Osteocyte (in vitro differentiated cells): ENCODE measurements around the gene SYPL2. TPM values are rescaled to one million over a fixed set of nuclear protein-coding genes. Genes with fewer than 3 reads are reported as not detected.

Experiments used
- DNase-seq: peaks from one replicate; pipeline ENCODE4 v3.0.0; 2021; ENCODE audit warnings: mixed read lengths; ENCODE audit not compliant: unreplicated experiment; ENCODE audit errors: extremely low spot score
- H3K27ac Mint-ChIP-seq: one replicate; pipeline ENCODE4 v1.8.0; 2021; ENCODE audit warnings: mild to moderate bottlenecking, mixed read lengths; ENCODE audit not compliant: unreplicated experiment
- H3K27me3 Mint-ChIP-seq: one replicate; pipeline ENCODE4 v1.8.0; 2021; ENCODE audit warnings: mixed read lengths; ENCODE audit not compliant: unreplicated experiment
- H3K36me3 Mint-ChIP-seq: one replicate; pipeline ENCODE4 v1.8.0; 2021; ENCODE audit warnings: mixed read lengths; ENCODE audit not compliant: unreplicated experiment
- H3K4me1 Mint-ChIP-seq: one replicate; pipeline ENCODE4 v1.8.0; 2021; ENCODE audit warnings: mixed read lengths; ENCODE audit not compliant: unreplicated experiment
- H3K4me3 Mint-ChIP-seq: one replicate; pipeline ENCODE4 v1.8.0; 2021; ENCODE audit warnings: mild to moderate bottlenecking, moderate library complexity, mixed read lengths; ENCODE audit not compliant: unreplicated experiment
- H3K9me3 Mint-ChIP-seq: one replicate; pipeline ENCODE4 v1.8.0; 2021; ENCODE audit warnings: mixed read lengths; ENCODE audit not compliant: unreplicated experiment
- total RNA-seq: library from RNA; stranded (reverse); gene quantifications from 2 replicates; pipeline ENCODE4 v1.2.1, GENCODE V29; 2021
- TF ChIP-seq, protein P1 (sequence below): fragments of 200-600 bp; sonication (generic); IDR thresholded peaks from 2 replicates; pipeline ENCODE4 v1.5.0; 2021; ENCODE audit warnings: antibody characterized with exemption, mild to moderate bottlenecking, moderate library complexity

The SYPL2 gene
- total RNA-seq, 1 donor from 2014 or later, result 0.59 TPM

DNA sequence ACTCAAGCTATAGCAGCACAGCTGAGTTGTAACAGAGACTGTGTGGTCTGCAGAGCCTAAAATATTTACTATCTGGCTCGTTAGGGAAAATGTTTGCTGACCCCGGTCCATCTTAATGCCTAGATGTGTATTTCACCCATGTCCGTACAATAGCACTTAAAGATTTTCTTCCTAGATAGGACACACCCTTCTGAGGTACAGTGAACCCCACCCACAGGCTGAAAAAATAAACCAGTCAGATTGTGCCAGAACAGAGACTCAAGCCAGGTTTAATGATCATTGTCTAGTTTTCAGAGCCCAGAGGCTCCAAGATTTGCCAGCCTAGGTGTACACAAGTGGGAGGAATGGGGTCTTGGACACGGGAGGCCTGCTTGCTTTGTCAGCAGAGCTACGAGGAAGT lies 37.6 kb downstream of the SYPL2 start:
- TF ChIP-seq, protein P1, sequence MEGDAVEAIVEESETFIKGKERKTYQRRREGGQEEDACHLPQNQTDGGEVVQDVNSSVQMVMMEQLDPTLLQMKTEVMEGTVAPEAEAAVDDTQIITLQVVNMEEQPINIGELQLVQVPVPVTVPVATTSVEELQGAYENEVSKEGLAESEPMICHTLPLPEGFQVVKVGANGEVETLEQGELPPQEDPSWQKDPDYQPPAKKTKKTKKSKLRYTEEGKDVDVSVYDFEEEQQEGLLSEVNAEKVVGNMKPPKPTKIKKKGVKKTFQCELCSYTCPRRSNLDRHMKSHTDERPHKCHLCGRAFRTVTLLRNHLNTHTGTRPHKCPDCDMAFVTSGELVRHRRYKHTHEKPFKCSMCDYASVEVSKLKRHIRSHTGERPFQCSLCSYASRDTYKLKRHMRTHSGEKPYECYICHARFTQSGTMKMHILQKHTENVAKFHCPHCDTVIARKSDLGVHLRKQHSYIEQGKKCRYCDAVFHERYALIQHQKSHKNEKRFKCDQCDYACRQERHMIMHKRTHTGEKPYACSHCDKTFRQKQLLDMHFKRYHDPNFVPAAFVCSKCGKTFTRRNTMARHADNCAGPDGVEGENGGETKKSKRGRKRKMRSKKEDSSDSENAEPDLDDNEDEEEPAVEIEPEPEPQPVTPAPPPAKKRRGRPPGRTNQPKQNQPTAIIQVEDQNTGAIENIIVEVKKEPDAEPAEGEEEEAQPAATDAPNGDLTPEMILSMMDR, result no peak
- Mint-ChIP-seq H3K27me3 (no peaks in the 10 kb centered on the region), H3K4me3 (no peak overlapping the region), H3K36me3 (peaks cover 4% of the 10 kb centered on the region), H3K9me3 (no peaks in the 10 kb centered on the region), H3K4me1 (peaks cover 16% of the 10 kb centered on the region), H3K27ac (no peak overlapping the region)
- DNase-seq, result no peak

DNA sequence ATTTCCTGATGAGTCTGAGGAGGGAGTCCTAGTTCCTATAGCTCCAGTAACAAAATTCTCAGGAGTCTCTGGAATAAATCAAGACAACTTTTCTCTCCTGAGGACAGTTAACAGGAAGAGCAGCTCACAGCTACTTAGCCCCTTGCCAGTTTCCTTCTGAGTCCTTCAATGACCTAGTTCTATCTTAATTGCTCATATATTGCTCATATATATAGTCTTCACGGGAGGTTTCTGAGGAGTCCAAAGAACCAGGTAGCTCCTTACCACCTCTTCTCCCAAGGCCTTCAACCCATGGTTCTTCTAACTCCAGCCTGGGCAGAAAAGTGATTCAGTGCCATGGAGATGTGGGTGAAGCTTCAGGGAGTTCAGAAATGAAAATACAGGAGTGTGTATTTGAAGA lies 38.6 kb downstream of the SYPL2 start:
- H3K27me3 Mint-ChIP-seq, result no peaks in the 10 kb centered on the region
- TF ChIP-seq, protein P1, result no peak
- H3K9me3 Mint-ChIP-seq, result no peaks in the 10 kb centered on the region
- peaks cover 2% of the 10 kb centered on the region for H3K36me3 Mint-ChIP-seq
- DNase-seq, result no peak
- H3K4me3 Mint-ChIP-seq, result no peak overlapping the region
- no peak overlapping the region for H3K27ac Mint-ChIP-seq
- H3K4me1 Mint-ChIP-seq, result peaks cover 21% of the 10 kb centered on the region

DNA sequence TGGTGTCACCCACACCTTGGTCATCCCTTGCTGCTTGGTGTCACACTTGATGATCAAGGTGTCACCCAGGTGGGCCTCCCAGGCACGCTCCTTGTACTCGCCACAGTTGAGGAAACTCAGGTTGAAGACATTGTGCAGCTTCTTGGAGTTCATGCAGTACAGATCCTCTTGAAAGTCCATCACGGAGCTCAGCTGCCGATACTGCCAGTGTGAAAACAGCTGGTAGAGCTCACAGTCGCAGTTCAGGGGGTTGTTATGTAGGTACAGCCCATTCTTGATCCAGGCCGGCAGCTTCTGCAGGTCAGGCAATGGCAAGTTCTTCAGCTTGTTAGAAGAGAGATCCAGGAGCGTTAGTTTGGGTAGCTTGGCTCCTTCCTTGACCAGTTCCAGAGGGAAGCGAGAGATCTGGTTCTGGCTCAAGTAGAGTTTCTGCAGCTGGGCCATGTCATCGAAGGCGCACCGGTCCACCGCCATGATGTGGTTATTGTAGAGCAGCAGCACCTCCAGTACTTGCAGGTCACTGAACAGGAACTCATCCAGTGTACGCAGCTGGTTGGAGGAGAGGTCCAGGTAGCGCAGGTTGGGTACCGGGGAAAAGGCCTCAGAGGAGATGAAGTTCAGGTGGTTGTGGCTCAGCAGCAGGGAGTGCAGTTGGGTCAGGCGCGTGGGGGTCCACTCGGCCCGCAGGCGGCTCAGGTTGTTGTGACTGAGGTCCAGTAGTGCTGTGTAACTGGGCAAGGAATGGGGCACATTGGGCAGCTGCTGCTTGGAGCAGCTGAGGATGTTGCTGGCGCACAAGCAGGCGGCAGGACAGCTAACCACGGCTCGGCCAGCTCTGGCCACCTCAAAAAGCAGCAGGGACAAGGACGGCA lies 41.9 kb downstream of the SYPL2 start:
- TF ChIP-seq, protein P1, result no peak
- no peak overlapping the region for H3K27ac Mint-ChIP-seq

DNA sequence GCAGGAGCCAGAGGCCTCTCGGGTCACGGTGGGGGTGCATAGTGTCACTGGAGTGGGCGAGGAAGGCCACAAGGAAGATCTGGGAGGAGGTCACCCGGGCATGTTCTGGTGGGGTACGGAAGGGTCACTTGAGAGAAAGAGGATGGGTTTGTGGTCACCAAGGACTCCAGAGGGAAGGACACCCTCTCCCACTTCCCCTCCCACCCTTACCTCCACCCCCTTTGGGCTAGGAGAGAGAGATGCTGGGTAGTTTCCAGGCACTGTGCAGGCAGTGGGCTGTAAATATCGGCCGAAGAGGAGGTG lies 42.5 kb downstream of the SYPL2 start:
- peaks cover 2% of the 10 kb centered on the region for H3K36me3 Mint-ChIP-seq
- peak overlapping the region; percentile 74 for H3K4me3 Mint-ChIP-seq
- TF ChIP-seq, protein P1, result no peak
- no peak for DNase-seq
- H3K4me1 Mint-ChIP-seq, result peaks cover 14% of the 10 kb centered on the region
- no peak overlapping the region for H3K27ac Mint-ChIP-seq
- H3K9me3 Mint-ChIP-seq, result no peaks in the 10 kb centered on the region
- peaks cover 16% of the 10 kb centered on the region for H3K27me3 Mint-ChIP-seq

More for the DNA sequence above, 41.9 kb downstream of the SYPL2 start:
- peak overlapping the region; percentile 74 for H3K4me3 Mint-ChIP-seq
- peaks cover 2% of the 10 kb centered on the region for H3K36me3 Mint-ChIP-seq
- H3K27me3 Mint-ChIP-seq, result peaks cover 16% of the 10 kb centered on the region
- no peak for DNase-seq
- peaks cover 14% of the 10 kb centered on the region for H3K4me1 Mint-ChIP-seq
- H3K9me3 Mint-ChIP-seq, result no peaks in the 10 kb centered on the region

DNA sequence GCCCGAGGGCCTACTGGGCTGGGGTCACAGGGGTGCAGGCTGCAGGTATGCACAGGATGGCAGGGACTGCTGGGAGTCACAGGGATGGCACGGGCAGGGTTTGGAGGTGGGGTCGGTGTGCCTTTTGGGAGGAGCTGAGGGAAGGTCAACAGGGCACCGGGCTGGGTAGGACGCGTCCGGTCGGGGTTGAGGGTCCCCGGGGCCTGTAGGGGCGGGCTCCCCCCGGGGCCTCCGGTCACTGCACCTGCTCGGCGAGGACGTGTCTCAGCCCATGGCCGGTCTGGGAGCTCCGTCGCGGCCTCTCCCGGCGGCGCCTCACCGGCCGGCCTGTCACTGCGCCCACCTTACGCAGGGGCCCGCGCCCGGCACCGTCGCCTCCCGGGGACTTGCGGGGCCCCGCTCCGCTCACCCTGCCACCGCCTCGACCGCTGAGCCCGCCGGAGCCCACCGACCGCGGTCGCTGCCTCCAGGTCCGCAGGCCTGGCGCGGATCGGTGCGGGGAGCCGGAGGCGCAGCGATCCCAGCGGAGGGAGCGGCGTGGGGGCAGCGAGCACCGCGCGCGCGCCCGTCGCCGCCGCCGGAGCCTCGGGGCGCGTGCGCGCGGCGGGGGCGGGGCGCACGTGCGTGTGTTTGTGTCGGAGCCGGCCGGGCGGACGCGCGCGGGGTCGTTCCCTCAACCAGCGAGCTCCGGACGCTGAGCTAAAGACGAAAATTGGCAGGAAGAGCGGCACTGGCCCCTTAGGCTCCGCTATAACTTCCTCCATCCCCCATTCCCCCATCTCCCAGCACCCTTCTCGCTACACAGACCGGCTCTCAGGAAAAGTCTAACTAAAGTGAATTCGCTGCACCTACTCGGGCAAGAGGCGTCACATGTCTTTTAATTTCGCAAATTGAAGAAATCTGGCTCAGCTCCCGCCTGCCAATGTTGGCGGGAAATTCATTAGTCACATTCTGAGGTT lies 43.1 kb downstream of the SYPL2 start, which contains the start of gene AMIGO1:
TSS of gene AMIGO1 (minus strand) at position 552 of the 959 bp plus-strand sequence. CDS start 815 bp downstream, outside the sequence.
- Mint-ChIP-seq H3K36me3 (peaks cover 2% of the 10 kb centered on the region), H3K4me1 (peaks cover 14% of the 10 kb centered on the region), H3K4me3 (peak within 1 kb of the TSS; percentile 82), H3K27me3 (peaks cover 16% of the 10 kb centered on the region), H3K9me3 (no peaks in the 10 kb centered on the region), H3K27ac (no peak within 1 kb of the TSS)
- DNase-seq, result no peak
- TF ChIP-seq, protein P1, result no peak
